Stimulated activated CD8-positive, alpha-beta memory T cell treated with anti-CD3 and anti-CD28 coated beads, Interleukin-4, amount 100 ng/mL, for 48 hours (primary cell): Measurements from ENCODE around the gene NBPF9.
"Not testable (repeated sequence)": the region's sequence is repeated elsewhere in the genome, so short reads cannot be mapped to it uniquely, and the experiment has no call there.

Experiments used
- DNase-seq: peaks from one replicate; pipeline ENCODE4 v3.0.0-alpha.2; 2020

Gene NBPF9

GRCh38 chr1:149103109-149104081, at the start of gene NBPF9:
Gene NBPF9, minus strand, starts transcription at chr1:149103551. Its CDS starts 21,412 bp downstream, at chr1:149082139.
- DNase-seq, result peak; percentile 58

- DNase-seq, result not testable (repeated sequence)
Observed at GRCh38 chr1:149149909-149150308, 46.6 kb upstream of the NBPF9 start.

- DNase-seq, result not testable (repeated sequence)
Observed at GRCh38 chr1:149137585-149137984, 34.2 kb upstream of the NBPF9 start.

GRCh38 chr1:149130938-149131337, 27.6 kb upstream of the NBPF9 start:
- not testable (repeated sequence) for DNase-seq

GRCh38 chr1:149129245-149129644, 25.9 kb upstream of the NBPF9 start:
- DNase-seq, result not testable (repeated sequence)

- not testable (repeated sequence) for DNase-seq
Observed at GRCh38 chr1:149126555-149127145, 23.3 kb upstream of the NBPF9 start.

GRCh38 chr1:149123948-149124926, 20.9 kb upstream of the NBPF9 start:
- peak; percentile 25 for DNase-seq

GRCh38 chr1:149112828-149113227, 9.5 kb upstream of the NBPF9 start:
- DNase-seq, result not testable (repeated sequence)

- not testable (repeated sequence) for DNase-seq
Observed at GRCh38 chr1:149110343-149110742, 7.0 kb upstream of the NBPF9 start.

- DNase-seq, result peak; percentile 31
Observed at GRCh38 chr1:149102574-149102973, 777 bp downstream of the NBPF9 start.

GRCh38 chr1:149098276-149098675, 5.1 kb downstream of the NBPF9 start:
- not testable (repeated sequence) for DNase-seq

- DNase-seq, result not testable (repeated sequence)
Observed at GRCh38 chr1:149093155-149093554, 10.2 kb downstream of the NBPF9 start.

- DNase-seq, result not testable (repeated sequence)
Observed at GRCh38 chr1:149075505-149076127, 27.7 kb downstream of the NBPF9 start.

GRCh38 chr1:149064611-149065010, 38.7 kb downstream of the NBPF9 start:
- DNase-seq, result not testable (repeated sequence)

GRCh38 chr1:149043056-149043455, 60.3 kb downstream of the NBPF9 start:
- not testable (repeated sequence) for DNase-seq

GRCh38 chr1:149033916-149034315, 69.4 kb downstream of the NBPF9 start:
- not testable (repeated sequence) for DNase-seq

GRCh38 chr1:149024327-149024726, 79.0 kb downstream of the NBPF9 start:
- DNase-seq, result not testable (repeated sequence)

- DNase-seq, result not testable (repeated sequence)
Observed at GRCh38 chr1:149018577-149018976, 84.8 kb downstream of the NBPF9 start.

- not testable (repeated sequence) for DNase-seq
Observed at GRCh38 chr1:149016626-149017025, 86.7 kb downstream of the NBPF9 start.

GRCh38 chr1:149015522-149015921, 87.8 kb downstream of the NBPF9 start:
- DNase-seq, result not testable (repeated sequence)

GRCh38 chr1:149013513-149013912, 89.8 kb downstream of the NBPF9 start:
- DNase-seq, result not testable (repeated sequence)

GRCh38 chr1:149012599-149012998, 90.8 kb downstream of the NBPF9 start:
- DNase-seq, result not testable (repeated sequence)
